Activated CD8-positive, alpha-beta T cell treated with anti-CD3 and anti-CD28 coated beads for 36 hours (primary cell): ENCODE measurements around the gene CCDC85A. TPM values are rescaled to one million over a fixed set of nuclear protein-coding genes. Genes with fewer than 3 reads are reported as not detected.
"Not testable (repeated sequence)": the region's sequence is repeated elsewhere in the genome, so short reads cannot be mapped to it uniquely, and the experiment has no call there.

ENCODE experiments used
- ATAC-seq: fragments of 200-7000 bp; cut with Tn5 transposase; one replicate; pipeline ENCODE4 v1.10.0; 2021; ENCODE audit warnings: mild to moderate bottlenecking, moderate library complexity
- CTCF ChIA-PET: fragments of 350-600 bp; sonication (Branson Sonifier 250); formaldehyde crosslinking; loops from one replicate; lab custom pipeline; 2021; ENCODE audit warnings: antibody characterized with exemption; lab: Charles Lee
- POLR2A ChIA-PET: fragments of 350-600 bp; sonication (Branson Sonifier 250); formaldehyde crosslinking; loops from one replicate; lab custom pipeline; 2021; ENCODE audit warnings: antibody characterized with exemption; lab: Charles Lee
- DNase-seq: peaks from one replicate; pipeline ENCODE4 v3.0.0-alpha.2; 2020
- H3K27ac Mint-ChIP-seq: one replicate; pipeline ENCODE4 v1.8.0; 2021; ENCODE audit warnings: mild to moderate bottlenecking, mixed read lengths
- H3K27me3 Mint-ChIP-seq: one replicate; pipeline ENCODE4 v1.8.0; 2021; ENCODE audit warnings: mixed read lengths
- H3K36me3 Mint-ChIP-seq: one replicate; pipeline ENCODE4 v1.8.0; 2021; ENCODE audit warnings: low read depth, mixed read lengths
- H3K4me1 Mint-ChIP-seq: one replicate; pipeline ENCODE4 v1.8.0; 2021; ENCODE audit warnings: low read depth, mixed read lengths
- H3K4me3 Mint-ChIP-seq: one replicate; pipeline ENCODE4 v1.8.0; 2021; ENCODE audit warnings: mild to moderate bottlenecking, moderate library complexity, mixed read lengths
- H3K9me3 Mint-ChIP-seq: one replicate; pipeline ENCODE4 v1.8.0; 2021; ENCODE audit warnings: mixed read lengths
- CTCF ChIP-seq: fragments of 200-600 bp; IDR thresholded peaks from one replicate; pipeline ENCODE4 v1.8.0; 2022; ENCODE audit warnings: antibody characterized with exemption, mild to moderate bottlenecking
- intact Hi-C: fragments of 100-400 bp; cut with micrococcal nuclease; formaldehyde crosslinking; loops from one replicate; pipeline ENCODE4 v1.10.0; 2022
- total RNA-seq, 2 experiments: library from RNA; stranded (reverse); gene quantifications; one replicate each; pipeline ENCODE4 v1.2.3, GENCODE V29; 2021

Gene CCDC85A
- total RNA-seq, 2 experiments from 2014 or later: not detected

GRCh38 chr2:56151841-56152240 is 31.9 kb upstream of the CCDC85A start:
- no peaks in the 10 kb centered on the region for H3K36me3 Mint-ChIP-seq
- H3K4me3 Mint-ChIP-seq: no peak overlapping the region
- ChIA-PET CTCF (no interaction called here), POLR2A (no interaction called here)
- no peaks in the 10 kb centered on the region for H3K9me3 Mint-ChIP-seq
- intact Hi-C loops: no loop called here
- no peaks in the 10 kb centered on the region for H3K4me1 Mint-ChIP-seq
- peaks cover 2% of the 10 kb centered on the region for H3K27me3 Mint-ChIP-seq
- no peak for ATAC-seq
- no peak for TF ChIP-seq CTCF
- no peak for DNase-seq
- H3K27ac Mint-ChIP-seq: no peak overlapping the region

- TF ChIP-seq CTCF: no peak
- ChIA-PET CTCF (no interaction called here), POLR2A (no interaction called here)
- Mint-ChIP-seq H3K4me1 (no peaks in the 10 kb centered on the region), H3K27me3 (no peaks in the 10 kb centered on the region), H3K4me3 (no peak overlapping the region), H3K36me3 (no peaks in the 10 kb centered on the region), H3K27ac (no peak overlapping the region), H3K9me3 (no peaks in the 10 kb centered on the region)
- DNase-seq (no peak), ATAC-seq (no peak)
- intact Hi-C loops: no loop called here
Measured at GRCh38 chr2:56155188-56155587, 28.6 kb upstream of the CCDC85A start.

- CTCF ChIA-PET: interaction anchor here (0.6 kb wide), 1 partner anchor 25 kb away, joined by 4 read pairs; no protein-coding TSS in a partner anchor
- H3K36me3 Mint-ChIP-seq, H3K27ac Mint-ChIP-seq, DNase-seq, H3K9me3 Mint-ChIP-seq, H3K4me3 Mint-ChIP-seq, H3K27me3 Mint-ChIP-seq, POLR2A ChIA-PET, ATAC-seq, H3K4me1 Mint-ChIP-seq, intact Hi-C loops: not testable (repeated sequence)
Measured at GRCh38 chr2:56159875-56160274, 23.9 kb upstream of the CCDC85A start.

- no peak for TF ChIP-seq CTCF
- DNase-seq (no peak), ATAC-seq (no peak)
- no peak overlapping the region for H3K4me3 Mint-ChIP-seq
- no peak overlapping the region for H3K27ac Mint-ChIP-seq
- H3K27me3 Mint-ChIP-seq: no peaks in the 10 kb centered on the region
- POLR2A ChIA-PET: no interaction called here
- H3K36me3 Mint-ChIP-seq: no peaks in the 10 kb centered on the region
- CTCF ChIA-PET: interaction anchor here (1.0 to 1.9 kb wide), 2 partner anchors 16 to 450 kb away, joined by 3 to 7 read pairs; partner anchors contain the start of gene CCDC85A
- intact Hi-C loops: no loop called here
- H3K4me1 Mint-ChIP-seq: no peaks in the 10 kb centered on the region
- H3K9me3 Mint-ChIP-seq: peaks cover 2% of the 10 kb centered on the region
Measured at GRCh38 chr2:56167616-56168562, 15.9 kb upstream of the CCDC85A start.

- DNase-seq (no peak), ATAC-seq (no peak)
- ChIA-PET POLR2A (no interaction called here), CTCF (interaction anchor here (2.5 kb wide), 1 partner anchor 14 kb away, joined by 9 read pairs; the partner anchor contains the start of gene CCDC85A)
- H3K27me3 Mint-ChIP-seq: no peaks in the 10 kb centered on the region
- no peak overlapping the region for H3K4me3 Mint-ChIP-seq
- H3K9me3 Mint-ChIP-seq: peaks cover 2% of the 10 kb centered on the region
- H3K27ac Mint-ChIP-seq: no peak overlapping the region
- no peaks in the 10 kb centered on the region for H3K4me1 Mint-ChIP-seq
- H3K36me3 Mint-ChIP-seq: no peaks in the 10 kb centered on the region
- intact Hi-C loops: no loop called here
- no peak for TF ChIP-seq CTCF
Measured at GRCh38 chr2:56169521-56169920, 14.3 kb upstream of the CCDC85A start.
